ENCODE measurements around the gene ST6GALNAC6.
A peak's percentile ranks its signal among the peaks of the same experiment; 100 is the strongest.

ST6GALNAC6 gene

GRCh38 chr9:127936347-127936852, 37.0 kb upstream of the ST6GALNAC6 start:
- Histone ChIP-seq H3K18ac (ENCODE audit: low read depth in 1 of 2, low read length in 2 of 2) (no peak overlapping the region), H3K9me3 (ENCODE audit: control insufficient read depth, low read length) (no peaks in the 10 kb centered on the region), H3K36me3 (ENCODE audit: control insufficient read depth in 1 of 2, insufficient read depth in 2 of 2, low read depth in 1 of 2, low read length in 2 of 2) (peaks cover 21 to 28% of the 10 kb centered on the region in 2 experiments), H3K79me1 (replicated peaks; ENCODE audit: low read length, poor library complexity, severe bottlenecking) (peaks cover 19% of the 10 kb centered on the region), H4K8ac (ENCODE audit: low read length) (no peak overlapping the region), H3K4me3 (ENCODE audit: insufficient read depth in 1 of 2, low read depth in 1 of 2, low read length in 2 of 2) (peak overlapping the region in 1 of 2 experiments; percentile 99), H3K9ac (ENCODE audit: low read length) (peak overlapping the region; percentile 96), H2AK5ac (ENCODE audit: low read length, severe bottlenecking) (no peak overlapping the region), H2BK15ac (ENCODE audit: low read depth, poor library complexity, severe bottlenecking) (no peak overlapping the region), H3K23ac (ENCODE audit: low read length in 2 of 2) (no peak overlapping the region), H3K4me2 (ENCODE audit: low read length, poor library complexity, severe bottlenecking) (peak overlapping the region; percentile 83), H2BK12ac (ENCODE audit: low read length in 2 of 2) (no peak overlapping the region), H4K91ac (ENCODE audit: low read length) (no peak overlapping the region), H3K14ac (ENCODE audit: low read length in 2 of 2) (no peak overlapping the region), H2AFZ (ENCODE audit: low read depth, low read length) (no peak overlapping the region), H2BK5ac (ENCODE audit: low read depth, low read length, poor library complexity, severe bottlenecking) (no peak overlapping the region), H3K4ac (ENCODE audit: low read depth in 1 of 2, low read length in 2 of 2) (no peak overlapping the region), H3K4me1 (ENCODE audit: control insufficient read depth, insufficient read depth, low read depth, low read length) (peaks cover 30% of the 10 kb centered on the region), H3K27me3 (ENCODE audit: control insufficient read depth in 1 of 2, insufficient read depth in 1 of 2, low read length in 2 of 2) (no peaks in the 10 kb centered on the region), H3K27ac (ENCODE audit: low read length, poor library complexity, severe bottlenecking) (no peak overlapping the region), H2BK120ac (ENCODE audit: low read depth, low read length) (no peak overlapping the region)
- WGBS = 83% methylated on average over 14 of the region's 14 CpGs
- DNase-seq = no peak

DNA sequence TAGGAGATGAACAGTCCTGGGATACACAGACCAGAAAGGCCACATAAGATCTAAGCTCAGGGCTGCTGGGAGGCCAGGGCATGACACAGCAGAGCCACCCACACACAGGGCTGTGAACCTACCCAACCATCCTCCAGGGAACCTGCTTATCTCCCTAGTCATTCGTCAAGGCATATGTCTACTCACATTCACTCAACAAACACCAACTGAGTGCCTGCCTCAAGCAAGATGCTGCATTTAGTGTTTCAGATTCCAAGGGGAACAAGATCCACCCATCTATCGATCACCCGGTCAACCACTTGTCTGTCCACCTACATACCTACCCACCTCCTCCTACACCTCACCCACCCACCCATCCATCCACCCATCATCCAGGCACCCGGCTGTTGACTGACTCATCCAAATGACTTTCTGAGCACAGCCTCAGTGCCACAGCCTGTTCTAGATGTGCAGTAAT, 36.4 kb upstream of the ST6GALNAC6 start:
- Histone ChIP-seq H3K36me3 (ENCODE audit: control insufficient read depth in 1 of 2, insufficient read depth in 2 of 2, low read depth in 1 of 2, low read length in 2 of 2) (peaks cover 21 to 28% of the 10 kb centered on the region in 2 experiments), H2BK12ac (ENCODE audit: low read length in 2 of 2) (no peak overlapping the region), H3K4me2 (ENCODE audit: low read length, poor library complexity, severe bottlenecking) (no peak overlapping the region), H3K4ac (ENCODE audit: low read depth in 1 of 2, low read length in 2 of 2) (no peak overlapping the region), H3K14ac (ENCODE audit: low read length in 2 of 2) (no peak overlapping the region), H2AFZ (ENCODE audit: low read depth, low read length) (no peak overlapping the region), H3K4me3 (ENCODE audit: insufficient read depth in 1 of 2, low read depth in 1 of 2, low read length in 2 of 2) (peak overlapping the region in 1 of 2 experiments; percentile 99), H4K8ac (ENCODE audit: low read length) (no peak overlapping the region), H2BK15ac (ENCODE audit: low read depth, poor library complexity, severe bottlenecking) (no peak overlapping the region), H3K4me1 (ENCODE audit: control insufficient read depth, insufficient read depth, low read depth, low read length) (peaks cover 36% of the 10 kb centered on the region), H3K27me3 (ENCODE audit: control insufficient read depth in 1 of 2, insufficient read depth in 1 of 2, low read length in 2 of 2) (no peaks in the 10 kb centered on the region), H2BK5ac (ENCODE audit: low read depth, low read length, poor library complexity, severe bottlenecking) (no peak overlapping the region), H4K91ac (ENCODE audit: low read length) (no peak overlapping the region), H3K18ac (ENCODE audit: low read depth in 1 of 2, low read length in 2 of 2) (no peak overlapping the region), H2AK5ac (ENCODE audit: low read length, severe bottlenecking) (no peak overlapping the region), H3K9me3 (ENCODE audit: control insufficient read depth, low read length) (no peaks in the 10 kb centered on the region), H3K23ac (ENCODE audit: low read length in 2 of 2) (no peak overlapping the region), H3K27ac (ENCODE audit: low read length, poor library complexity, severe bottlenecking) (no peak overlapping the region), H3K79me1 (replicated peaks; ENCODE audit: low read length, poor library complexity, severe bottlenecking) (peaks cover 19% of the 10 kb centered on the region), H3K9ac (ENCODE audit: low read length) (peak overlapping the region; percentile 96), H2BK120ac (ENCODE audit: low read depth, low read length) (no peak overlapping the region)
- DNase-seq = no peak
- 85% methylated on average over 4 of the region's 4 CpGs for whole genome bisulfite sequencing

DNA sequence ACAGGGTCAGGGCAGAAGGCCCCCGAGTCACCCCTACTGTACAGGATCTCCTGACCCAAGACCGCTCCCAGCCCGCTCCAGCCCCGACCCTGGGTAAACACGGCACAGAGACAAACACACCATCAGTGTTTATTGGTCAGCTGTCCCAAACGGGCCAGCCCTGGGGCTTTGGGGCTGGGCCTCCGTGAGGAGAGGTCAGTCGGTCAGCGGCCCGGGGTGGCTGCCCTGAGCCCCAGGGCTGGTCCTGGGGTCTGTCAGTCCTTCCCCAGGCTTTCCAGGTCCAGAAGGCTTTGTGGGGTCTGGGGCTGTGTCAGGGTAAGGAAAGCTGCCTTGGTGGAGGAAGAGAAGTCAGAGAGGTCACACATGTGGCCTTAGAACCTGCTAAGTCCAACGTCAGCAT, 35.6 kb upstream of the ST6GALNAC6 start:
- H2AFZ ChIP-seq (ENCODE audit: low read depth, low read length) = no peak overlapping the region
- no peak overlapping the region for H3K23ac ChIP-seq (ENCODE audit: low read length in 2 of 2)
- H4K91ac ChIP-seq (ENCODE audit: low read length) = peak overlapping the region; percentile 18
- H3K27me3 ChIP-seq (ENCODE audit: control insufficient read depth in 1 of 2, insufficient read depth in 1 of 2, low read length in 2 of 2) = peaks cover 0 to under 1% of the 10 kb centered on the region in 2 experiments
- no peak overlapping the region for H2BK120ac ChIP-seq (ENCODE audit: low read depth, low read length)
- H3K79me1 ChIP-seq (replicated peaks; ENCODE audit: low read length, poor library complexity, severe bottlenecking) = peaks cover 19% of the 10 kb centered on the region
- H2BK12ac ChIP-seq (ENCODE audit: low read length in 2 of 2) = peak overlapping the region in 1 of 2 experiments; percentile 25
- WGBS = 81% methylated on average over 11 of the region's 11 CpGs
- H3K4me1 ChIP-seq (ENCODE audit: control insufficient read depth, insufficient read depth, low read depth, low read length) = peaks cover 41% of the 10 kb centered on the region
- H3K36me3 ChIP-seq (ENCODE audit: control insufficient read depth in 1 of 2, insufficient read depth in 2 of 2, low read depth in 1 of 2, low read length in 2 of 2) = peaks cover 19 to 26% of the 10 kb centered on the region in 2 experiments
- H3K4ac ChIP-seq (ENCODE audit: low read depth in 1 of 2, low read length in 2 of 2) = no peak overlapping the region
- no peak overlapping the region for H3K27ac ChIP-seq (ENCODE audit: low read length, poor library complexity, severe bottlenecking)
- no peak overlapping the region for H3K9ac ChIP-seq (ENCODE audit: low read length)
- H2BK15ac ChIP-seq (ENCODE audit: low read depth, poor library complexity, severe bottlenecking) = no peak overlapping the region
- H3K18ac ChIP-seq (ENCODE audit: low read depth in 1 of 2, low read length in 2 of 2) = no peak overlapping the region
- H2BK5ac ChIP-seq (ENCODE audit: low read depth, low read length, poor library complexity, severe bottlenecking) = no peak overlapping the region
- H4K8ac ChIP-seq (ENCODE audit: low read length) = no peak overlapping the region
- H3K9me3 ChIP-seq (ENCODE audit: control insufficient read depth, low read length) = no peaks in the 10 kb centered on the region
- no peak overlapping the region for H2AK5ac ChIP-seq (ENCODE audit: low read length, severe bottlenecking)
- no peak overlapping the region for H3K4me2 ChIP-seq (ENCODE audit: low read length, poor library complexity, severe bottlenecking)
- no peak overlapping the region for H3K4me3 ChIP-seq (ENCODE audit: insufficient read depth in 1 of 2, low read depth in 1 of 2, low read length in 2 of 2)
- no peak for DNase-seq
- H3K14ac ChIP-seq (ENCODE audit: low read length in 2 of 2) = no peak overlapping the region

DNA sequence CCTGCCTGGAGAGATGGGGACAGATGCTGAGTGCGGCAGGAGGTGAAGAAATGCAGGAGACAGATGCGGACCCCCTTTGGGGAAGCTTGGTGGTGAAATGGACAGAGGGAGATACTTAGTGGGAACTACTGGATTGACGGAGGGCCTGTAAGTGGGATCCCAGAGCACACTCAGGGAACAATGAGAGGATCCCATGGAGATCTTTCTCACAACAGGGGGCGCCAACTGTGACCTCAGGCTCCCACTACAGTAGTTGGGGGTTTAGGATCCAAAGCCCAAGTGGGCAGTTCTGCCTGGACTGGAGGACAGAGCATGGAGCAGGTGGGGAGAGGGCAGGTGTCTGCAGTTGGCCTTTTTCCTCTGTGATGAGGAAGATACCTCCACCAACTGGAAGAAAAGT, 34.8 kb upstream of the ST6GALNAC6 start:
- Histone ChIP-seq H3K36me3 (ENCODE audit: control insufficient read depth in 1 of 2, insufficient read depth in 2 of 2, low read depth in 1 of 2, low read length in 2 of 2) (peaks cover 14 to 24% of the 10 kb centered on the region in 2 experiments), H3K4me1 (ENCODE audit: control insufficient read depth, insufficient read depth, low read depth, low read length) (peaks cover 41% of the 10 kb centered on the region), H2BK15ac (ENCODE audit: low read depth, poor library complexity, severe bottlenecking) (no peak overlapping the region), H3K27me3 (ENCODE audit: control insufficient read depth in 1 of 2, insufficient read depth in 1 of 2, low read length in 2 of 2) (peaks cover 0 to 8% of the 10 kb centered on the region in 2 experiments), H3K9ac (ENCODE audit: low read length) (no peak overlapping the region), H3K4me3 (ENCODE audit: insufficient read depth in 1 of 2, low read depth in 1 of 2, low read length in 2 of 2) (no peak overlapping the region), H2BK120ac (ENCODE audit: low read depth, low read length) (no peak overlapping the region), H3K14ac (ENCODE audit: low read length in 2 of 2) (no peak overlapping the region), H4K8ac (ENCODE audit: low read length) (no peak overlapping the region), H2AFZ (ENCODE audit: low read depth, low read length) (no peak overlapping the region), H3K18ac (ENCODE audit: low read depth in 1 of 2, low read length in 2 of 2) (no peak overlapping the region), H2BK12ac (ENCODE audit: low read length in 2 of 2) (no peak overlapping the region), H3K27ac (ENCODE audit: low read length, poor library complexity, severe bottlenecking) (no peak overlapping the region), H3K4ac (ENCODE audit: low read depth in 1 of 2, low read length in 2 of 2) (no peak overlapping the region), H3K79me1 (replicated peaks; ENCODE audit: low read length, poor library complexity, severe bottlenecking) (peaks cover 19% of the 10 kb centered on the region), H3K23ac (ENCODE audit: low read length in 2 of 2) (no peak overlapping the region), H3K4me2 (ENCODE audit: low read length, poor library complexity, severe bottlenecking) (no peak overlapping the region), H3K9me3 (ENCODE audit: control insufficient read depth, low read length) (no peaks in the 10 kb centered on the region), H4K91ac (ENCODE audit: low read length) (no peak overlapping the region), H2BK5ac (ENCODE audit: low read depth, low read length, poor library complexity, severe bottlenecking) (no peak overlapping the region), H2AK5ac (ENCODE audit: low read length, severe bottlenecking) (no peak overlapping the region)
- DNase-seq = no peak
- WGBS = 93% methylated on average over 4 of the region's 4 CpGs

Data from mesenchymal stem cell (in vitro differentiated cells and primary cell).